Thymus (tissue), 11 donors: ENCODE results near the gene ELMO1. TPM values are rescaled to one million over a fixed set of nuclear protein-coding genes. Genes with fewer than 3 reads are reported as not detected.

Source experiments
- DNase-seq, 9 donors: peaks; one replicate each; pipeline ENCODE4 v3.0.0-alpha.2; 2013; ENCODE audit warnings: low spot score in 9 of 9, low read depth in 6 of 9, missing footprints in 1 of 9
- H3K27ac ChIP-seq, 2 donors: one replicate each; pipeline ENCODE4 v1.5.1; 2013; ENCODE audit warnings: control low read depth in 1 of 2, low read depth in 1 of 2, low read length in 1 of 2, mild to moderate bottlenecking in 1 of 2, moderate library complexity in 1 of 2
- H3K27me3 ChIP-seq, 2 donors: one replicate each; pipeline ENCODE4 v1.5.1; 2013; ENCODE audit warnings: low read length in 1 of 2; ENCODE audit not compliant: control insufficient read depth in 2 of 2, insufficient read depth in 1 of 2
- H3K36me3 ChIP-seq, 2 donors: one replicate each; pipeline ENCODE4 v1.5.1; 2013; ENCODE audit warnings: low read length in 1 of 2, mild to moderate bottlenecking in 1 of 2, moderate library complexity in 1 of 2; ENCODE audit not compliant: control insufficient read depth in 2 of 2, insufficient read depth in 2 of 2
- H3K4me1 ChIP-seq, 2 donors: one replicate each; pipeline ENCODE4 v1.5.1; 2013; ENCODE audit warnings: low read length in 2 of 2; ENCODE audit not compliant: control insufficient read depth in 2 of 2, insufficient read depth in 2 of 2
- H3K4me3 ChIP-seq, 2 donors: one replicate each; pipeline ENCODE4 v1.5.1; 2013; ENCODE audit warnings: low read length in 2 of 2, control low read depth in 1 of 2, mild to moderate bottlenecking in 1 of 2
- H3K9me3 ChIP-seq, 2 donors: one replicate each; pipeline ENCODE4 v1.5.1; 2013; ENCODE audit warnings: low read length in 1 of 2, mild to moderate bottlenecking in 1 of 2; ENCODE audit not compliant: control insufficient read depth in 2 of 2, insufficient read depth in 1 of 2
- WGBS: extraction: QIAGEN DNeasy Blood & Tissue Kit; methylation state at CpG from one replicate; pipeline ENCODE4 v1.1.7; 2013; 5-methylcytosine and 5-hydroxymethylcytosine counted together
- polyA plus RNA-seq: library from polyadenylated mRNA; stranded (reverse); fragments of 200-250 nt; gene quantifications from one replicate; pipeline ENCODE4 v1.2.3, GENCODE V29; 2013
- total RNA-seq: library from RNA; stranded (reverse); fragments of 120-200 nt; gene quantifications from one replicate; pipeline ENCODE4 v1.2.4, GENCODE V29; 2013
- donor health status: healthy.

Gene ELMO1
- total and polyA plus RNA-seq, 2 donors, result 18.7 to 22.5 TPM

DNA sequence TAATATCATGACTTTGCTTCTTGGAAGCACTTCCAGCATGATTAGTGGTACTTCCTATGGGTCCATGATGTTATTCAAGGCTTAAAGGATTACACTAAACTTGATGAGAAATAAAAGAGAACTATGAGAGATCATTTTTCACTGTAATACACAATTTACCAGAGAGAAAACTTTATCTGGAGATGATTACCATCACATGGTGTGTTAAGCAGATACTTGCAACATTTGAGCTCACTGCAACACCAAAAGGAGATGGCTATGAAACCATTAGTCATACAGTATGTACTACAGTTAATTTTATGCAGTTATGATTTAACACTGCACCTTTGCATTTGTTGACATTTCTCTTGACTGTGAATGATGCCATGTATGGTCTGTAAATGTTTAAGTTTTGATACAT is 413.0 kb downstream of the ELMO1 start:
- no peak overlapping the region for H3K4me3 ChIP-seq
- H3K4me1 ChIP-seq, result no peaks in the 10 kb centered on the region
- no peak for DNase-seq
- no peaks in the 10 kb centered on the region for H3K27me3 ChIP-seq
- peaks cover 0 to 3% of the 10 kb centered on the region in 2 donors for H3K36me3 ChIP-seq
- peaks cover 0 to 6% of the 10 kb centered on the region in 2 donors for H3K9me3 ChIP-seq
- no peak overlapping the region for H3K27ac ChIP-seq

DNA sequence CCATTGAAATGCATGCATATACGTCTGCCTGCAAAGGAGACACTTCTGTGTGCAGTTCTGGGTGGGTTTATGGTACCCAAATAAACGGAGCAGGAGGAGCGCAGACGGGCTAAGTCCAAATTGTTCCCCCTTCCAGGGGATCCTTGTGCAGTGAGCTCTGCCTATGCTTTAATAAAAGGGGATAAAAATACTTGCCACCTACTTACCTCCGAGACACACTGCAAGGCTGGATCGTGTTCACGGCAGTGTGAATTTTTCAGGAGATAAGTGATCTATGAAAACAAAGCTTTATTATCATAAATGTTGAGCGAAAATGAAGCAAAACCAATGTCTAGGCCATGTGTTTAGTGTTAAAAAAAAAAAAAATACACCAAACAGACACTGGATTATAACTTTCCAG is 415.5 kb downstream of the ELMO1 start:
- WGBS, result 98% methylated on average over 8 of the region's 8 CpGs
- no peaks in the 10 kb centered on the region for H3K9me3 ChIP-seq

DNA sequence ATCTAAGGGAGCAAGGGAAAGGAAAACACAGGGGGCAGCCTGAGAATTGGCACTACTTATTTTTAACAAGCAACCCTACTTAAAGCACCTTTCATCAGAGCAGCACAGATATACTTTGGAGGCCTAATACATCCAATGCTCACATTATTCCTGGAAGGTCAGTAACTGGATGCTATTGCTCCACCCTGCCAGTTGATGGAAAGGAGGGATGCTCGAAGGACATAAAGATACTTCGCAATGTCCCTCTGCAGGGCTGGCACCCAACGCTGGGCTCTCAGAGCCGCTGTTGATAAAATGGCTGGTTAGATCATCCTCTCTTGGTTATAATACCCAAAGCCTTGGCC is 416.4 kb downstream of the ELMO1 start:
- Histone ChIP-seq H3K4me1 (peaks cover 0 to 2% of the 10 kb centered on the region in 2 donors), H3K27ac (peak overlapping the region in 1 of 2 donors; percentile 36), H3K27me3 (no peaks in the 10 kb centered on the region), H3K4me3 (no peak overlapping the region), H3K36me3 (peaks cover 0 to 3% of the 10 kb centered on the region in 2 donors), H3K9me3 (no peaks in the 10 kb centered on the region)
- WGBS, result 98% methylated on average over 4 of the region's 4 CpGs
- DNase-seq, result no peak

More for the DNA sequence above, 415.5 kb downstream of the ELMO1 start:
- H3K4me3 ChIP-seq, result no peak overlapping the region
- H3K36me3 ChIP-seq, result peaks cover 0 to 3% of the 10 kb centered on the region in 2 donors
- H3K27me3 ChIP-seq, result no peaks in the 10 kb centered on the region
- H3K4me1 ChIP-seq, result peaks cover 0 to 2% of the 10 kb centered on the region in 2 donors
- no peak overlapping the region for H3K27ac ChIP-seq
- DNase-seq, result no peak

DNA sequence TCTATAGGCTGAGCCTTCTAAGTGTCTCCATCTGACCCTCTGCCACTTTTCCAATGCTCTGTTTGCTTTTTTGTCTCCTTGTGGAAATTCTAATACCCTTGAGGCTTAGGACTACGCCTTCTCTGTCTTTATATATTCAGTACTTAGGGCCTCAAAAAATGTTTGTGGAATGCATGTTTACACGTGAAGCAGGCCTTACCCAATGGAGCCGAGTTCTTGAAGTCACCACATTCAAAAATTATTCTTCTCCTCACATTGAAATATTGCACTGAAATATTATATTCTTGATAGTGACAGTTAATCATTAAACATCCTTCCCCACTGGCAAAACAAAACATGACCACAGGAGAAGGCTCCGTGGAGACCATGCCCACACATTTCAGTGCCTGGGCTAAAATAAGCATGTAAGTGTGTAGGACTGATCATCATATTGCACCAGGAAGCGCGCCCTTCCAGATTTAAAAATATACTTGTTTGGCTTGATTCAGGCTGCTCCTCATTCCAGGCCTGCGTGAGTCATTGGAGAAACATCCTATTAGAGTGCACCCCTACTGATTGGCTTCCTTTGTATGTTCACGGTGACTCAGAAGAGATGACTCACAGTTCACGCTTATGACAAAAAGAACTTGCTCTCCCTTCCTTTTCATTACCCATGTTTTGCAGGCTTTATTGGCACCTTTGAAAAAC is 416.9 kb downstream of the ELMO1 start:
- WGBS, result 92% methylated on average over 9 of the region's 9 CpGs
- H3K27ac ChIP-seq, result peak overlapping the region in 1 of 2 donors; percentile 36
- no peaks in the 10 kb centered on the region for H3K9me3 ChIP-seq
- peaks cover 0 to 2% of the 10 kb centered on the region in 2 donors for H3K4me1 ChIP-seq
- no peaks in the 10 kb centered on the region for H3K27me3 ChIP-seq
- H3K36me3 ChIP-seq, result peaks cover 0 to 3% of the 10 kb centered on the region in 2 donors
- DNase-seq, result peak in 2 of 9 donors; percentile 9
- H3K4me3 ChIP-seq, result no peak overlapping the region

DNA sequence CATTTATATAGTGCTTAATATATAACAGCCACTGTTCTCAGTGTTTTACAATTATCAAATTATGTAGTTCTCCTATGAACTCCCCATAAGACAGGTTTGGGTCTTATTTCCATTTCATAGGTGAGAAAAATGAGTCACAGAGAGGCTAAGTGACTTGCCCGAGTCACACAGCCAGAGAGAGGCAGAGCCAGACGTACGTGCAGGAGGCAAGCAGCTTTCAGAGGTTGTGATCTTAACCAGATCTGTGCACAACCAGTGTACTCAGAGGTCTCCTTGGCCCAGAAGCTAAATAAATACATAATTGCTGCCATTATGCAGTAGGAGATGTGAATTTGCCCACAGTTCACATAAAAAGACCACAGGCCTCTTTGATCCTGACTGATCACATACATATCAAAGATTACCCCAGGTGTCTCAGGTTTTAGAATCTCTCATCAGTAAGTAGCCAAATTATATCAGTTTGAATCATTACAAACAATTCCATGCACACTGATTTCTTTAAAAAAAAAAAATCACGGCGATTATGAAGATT is 419.7 kb downstream of the ELMO1 start:
- 56% methylated on average over 5 of the region's 5 CpGs for WGBS
- H3K4me3 ChIP-seq, result no peak overlapping the region
- H3K9me3 ChIP-seq, result no peaks in the 10 kb centered on the region
- H3K4me1 ChIP-seq, result peaks cover 0 to 2% of the 10 kb centered on the region in 2 donors
- no peak overlapping the region for H3K27ac ChIP-seq
- no peaks in the 10 kb centered on the region for H3K27me3 ChIP-seq
- DNase-seq, result peak in 3 of 9 donors; percentile 8 to 34 (median 12)
- H3K36me3 ChIP-seq, result peaks cover 0 to 3% of the 10 kb centered on the region in 2 donors

DNA sequence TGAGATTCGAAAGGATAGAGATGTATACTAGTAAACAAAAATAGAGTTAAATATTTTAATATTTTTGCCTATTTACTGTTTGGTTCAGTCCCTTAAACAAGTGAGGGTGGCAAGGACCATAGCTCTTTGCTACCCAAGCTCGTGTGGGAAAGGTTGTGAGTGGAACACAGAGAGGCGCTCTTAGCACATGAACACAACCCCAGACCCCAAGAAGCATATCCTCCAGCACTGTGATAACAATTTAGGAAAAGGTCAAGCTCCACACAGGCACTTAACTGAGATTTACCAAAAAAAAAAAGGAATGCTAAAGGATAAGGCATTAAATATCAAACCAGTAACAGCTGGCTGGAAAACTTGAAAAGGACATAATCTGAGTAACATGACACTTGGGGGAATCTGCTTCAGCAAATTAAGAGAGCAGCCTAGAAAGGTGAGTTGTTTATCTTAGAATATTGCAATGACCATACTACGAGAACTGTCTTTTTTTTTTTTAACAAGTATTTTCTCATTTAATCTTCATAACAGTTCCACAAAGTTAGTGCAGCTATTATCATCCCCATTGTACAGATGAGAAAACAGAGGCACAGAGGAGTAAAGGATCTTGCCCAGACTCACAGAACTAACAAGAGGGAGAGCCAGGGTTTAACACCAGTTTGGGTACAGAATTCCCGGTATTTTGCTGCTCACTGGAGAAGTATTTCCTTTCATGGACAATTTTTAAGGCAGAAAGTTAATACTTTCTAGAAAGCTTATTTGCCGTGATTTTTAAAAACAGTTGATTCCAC is 420.9 kb downstream of the ELMO1 start:
- WGBS, result 96% methylated on average over 6 of the region's 6 CpGs
- Histone ChIP-seq H3K36me3 (peaks cover 0 to 2% of the 10 kb centered on the region in 2 donors), H3K27me3 (no peaks in the 10 kb centered on the region), H3K9me3 (no peaks in the 10 kb centered on the region), H3K27ac (no peak overlapping the region), H3K4me3 (no peak overlapping the region), H3K4me1 (peaks cover 0 to 2% of the 10 kb centered on the region in 2 donors)
- no peak for DNase-seq

DNA sequence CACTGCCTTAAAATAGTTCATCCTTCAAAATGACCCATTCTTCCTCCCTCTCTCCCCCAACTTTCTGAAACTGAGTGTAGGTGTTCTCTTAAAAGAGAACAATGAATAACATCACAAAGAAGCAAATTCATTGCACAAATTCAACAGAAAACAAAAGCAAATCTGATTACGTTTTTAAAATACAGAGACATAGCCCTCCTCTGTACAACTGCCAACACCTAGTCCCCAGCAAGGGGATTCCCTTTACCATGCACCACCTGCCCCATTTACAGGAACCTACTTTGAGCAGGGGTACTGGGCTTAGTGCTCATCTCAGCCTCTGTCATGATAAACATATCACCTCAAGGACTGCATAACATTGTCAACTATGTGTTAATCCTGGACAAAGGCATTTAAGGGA is 421.6 kb downstream of the ELMO1 start:
- H3K27me3 ChIP-seq, result no peaks in the 10 kb centered on the region
- no peak for DNase-seq
- 97% methylated on average over 1 of the region's 1 CpG for WGBS

DNA sequence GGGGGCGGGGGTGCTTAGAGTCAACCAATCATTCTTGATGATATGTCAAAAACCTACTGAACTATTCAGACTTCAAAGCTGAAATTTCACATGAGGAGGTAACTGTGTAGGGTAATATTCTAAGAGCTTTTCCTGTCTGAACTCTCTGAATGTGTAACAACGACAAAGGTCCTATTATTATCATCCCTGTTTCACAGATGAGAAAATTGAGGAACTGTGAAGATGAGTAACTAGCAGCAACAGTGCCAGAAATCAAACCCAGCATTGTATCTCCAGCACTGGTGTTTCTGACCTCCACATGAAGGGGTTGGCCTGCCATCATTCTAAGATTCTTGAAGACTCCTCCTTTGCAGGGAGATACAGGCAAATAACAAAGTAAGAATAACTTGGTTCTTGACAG is 429.7 kb downstream of the ELMO1 start:
- no peak for DNase-seq
- 96% methylated on average over 2 of the region's 2 CpGs for WGBS
- Histone ChIP-seq H3K9me3 (no peaks in the 10 kb centered on the region), H3K4me1 (no peaks in the 10 kb centered on the region), H3K27me3 (no peaks in the 10 kb centered on the region), H3K27ac (no peak overlapping the region), H3K4me3 (no peak overlapping the region), H3K36me3 (no peaks in the 10 kb centered on the region)

More for the DNA sequence above, 421.6 kb downstream of the ELMO1 start:
- Histone ChIP-seq H3K36me3 (no peaks in the 10 kb centered on the region), H3K4me3 (no peak overlapping the region), H3K27ac (no peak overlapping the region), H3K4me1 (peaks cover 0 to 2% of the 10 kb centered on the region in 2 donors), H3K9me3 (no peaks in the 10 kb centered on the region)
